Hematopoietic multipotent progenitor cell (in vitro differentiated cells): ENCODE results near the gene CNFN. TPM values are rescaled to one million over a fixed set of nuclear protein-coding genes. Genes with fewer than 3 reads are reported as not detected.

Source experiments
- DNase-seq, 3 donors: peaks; one replicate each; pipeline ENCODE4 v3.0.0-alpha.2; 2011 to 2015; ENCODE audit warnings: low read depth in 2 of 3, low spot score in 2 of 3
- total RNA-seq: library from RNA; depleted of rRNA; stranded (reverse); fragments of >200 nt; gene quantifications from one replicate; pipeline ENCODE4 v1.2.3, GENCODE V29; 2012

CNFN gene
- total RNA-seq, 1 donor = 1.1 TPM

GRCh38 chr19:42410371-42410770 lies 20.3 kb upstream of the CNFN start:
- DNase-seq = no peak

- no peak for DNase-seq
Measured at GRCh38 chr19:42409477-42409876, 19.4 kb upstream of the CNFN start.

DNA sequence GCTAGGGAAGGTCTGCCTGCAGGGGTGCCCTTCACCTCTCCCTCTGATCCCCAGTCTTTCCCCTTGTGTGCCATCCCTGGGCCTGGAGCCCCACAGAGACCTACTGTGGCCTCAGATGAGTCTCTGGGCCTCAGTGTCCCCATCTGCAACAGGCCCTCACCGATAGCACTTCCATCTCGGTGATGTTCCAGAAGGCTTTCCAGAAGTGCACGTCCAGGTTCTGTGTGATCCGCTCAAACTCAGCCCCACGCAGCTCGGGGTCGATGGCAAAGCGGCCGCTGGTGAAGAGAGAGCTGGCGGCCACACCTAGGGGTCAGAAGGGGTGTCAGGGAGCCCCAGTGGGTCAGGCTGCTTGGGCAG lies 17.7 kb upstream of the CNFN start:
- no peak for DNase-seq

GRCh38 chr19:42407085-42407815 lies 17.2 kb upstream of the CNFN start:
- DNase-seq = no peak

DNA sequence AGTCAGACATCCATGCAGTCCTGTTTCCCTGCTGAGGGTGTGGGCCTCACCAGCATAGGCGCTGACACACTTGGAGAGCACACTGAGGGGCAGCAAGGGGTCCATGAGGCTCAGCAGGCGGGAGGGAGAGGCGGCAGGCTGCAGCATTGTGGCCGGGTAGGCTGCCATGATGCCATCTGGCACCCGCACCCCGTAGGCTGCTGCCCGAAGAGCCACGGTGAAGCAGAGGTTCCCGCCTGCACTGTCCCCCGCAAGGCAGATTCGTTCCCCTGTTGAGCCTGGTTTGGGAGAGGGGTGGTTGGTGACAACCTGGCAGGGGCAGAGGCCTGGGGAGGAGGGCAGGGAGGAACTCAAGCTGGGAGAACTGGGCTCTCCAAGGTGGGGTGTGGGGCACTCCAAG lies 16.0 kb upstream of the CNFN start:
- DNase-seq = no peak

GRCh38 chr19:42403586-42403985 lies 13.5 kb upstream of the CNFN start:
- DNase-seq = no peak

DNA sequence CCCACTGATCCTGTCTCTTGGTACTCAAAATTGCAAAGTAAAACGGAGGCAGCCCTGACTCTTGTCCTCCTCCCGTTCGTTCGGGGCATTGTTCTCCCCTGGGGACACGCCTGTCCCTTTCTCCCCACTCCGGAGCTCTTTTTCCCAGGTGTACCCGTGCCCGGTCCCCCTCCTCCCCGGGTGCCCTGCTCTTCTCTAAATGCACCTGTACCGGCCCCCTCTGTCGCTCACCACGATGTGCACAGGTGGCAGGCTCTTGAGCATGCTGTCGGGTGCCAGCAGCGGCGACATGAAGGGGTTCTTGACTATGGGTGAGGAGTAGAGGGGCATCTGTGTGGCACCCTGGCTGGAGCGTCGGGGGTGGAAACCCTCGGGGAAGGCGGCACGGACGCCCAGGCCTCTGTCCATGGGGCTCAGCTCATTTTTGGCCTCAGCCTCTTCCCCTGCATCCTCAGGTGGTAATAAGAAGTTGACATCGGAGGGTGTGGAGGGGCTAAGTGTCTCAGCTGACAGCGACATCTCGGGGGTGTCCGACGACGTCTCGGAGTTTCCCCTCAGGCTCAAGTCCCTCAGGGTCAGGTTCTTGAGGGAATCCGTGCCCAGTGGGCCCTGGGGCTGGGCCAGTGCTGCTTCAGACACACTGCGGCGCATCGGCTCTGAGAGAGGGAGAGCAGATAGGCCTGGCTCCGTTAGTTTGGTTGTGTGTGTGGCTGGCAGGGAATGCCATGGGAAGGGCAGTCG lies 12.4 kb upstream of the CNFN start:
- DNase-seq = no peak

- peak; percentile 56 to 87 (median 76) for DNase-seq
Measured at GRCh38 chr19:42401365-42402303, 11.5 kb upstream of the CNFN start.

GRCh38 chr19:42400404-42400803 lies 10.3 kb upstream of the CNFN start:
- no peak for DNase-seq

DNA sequence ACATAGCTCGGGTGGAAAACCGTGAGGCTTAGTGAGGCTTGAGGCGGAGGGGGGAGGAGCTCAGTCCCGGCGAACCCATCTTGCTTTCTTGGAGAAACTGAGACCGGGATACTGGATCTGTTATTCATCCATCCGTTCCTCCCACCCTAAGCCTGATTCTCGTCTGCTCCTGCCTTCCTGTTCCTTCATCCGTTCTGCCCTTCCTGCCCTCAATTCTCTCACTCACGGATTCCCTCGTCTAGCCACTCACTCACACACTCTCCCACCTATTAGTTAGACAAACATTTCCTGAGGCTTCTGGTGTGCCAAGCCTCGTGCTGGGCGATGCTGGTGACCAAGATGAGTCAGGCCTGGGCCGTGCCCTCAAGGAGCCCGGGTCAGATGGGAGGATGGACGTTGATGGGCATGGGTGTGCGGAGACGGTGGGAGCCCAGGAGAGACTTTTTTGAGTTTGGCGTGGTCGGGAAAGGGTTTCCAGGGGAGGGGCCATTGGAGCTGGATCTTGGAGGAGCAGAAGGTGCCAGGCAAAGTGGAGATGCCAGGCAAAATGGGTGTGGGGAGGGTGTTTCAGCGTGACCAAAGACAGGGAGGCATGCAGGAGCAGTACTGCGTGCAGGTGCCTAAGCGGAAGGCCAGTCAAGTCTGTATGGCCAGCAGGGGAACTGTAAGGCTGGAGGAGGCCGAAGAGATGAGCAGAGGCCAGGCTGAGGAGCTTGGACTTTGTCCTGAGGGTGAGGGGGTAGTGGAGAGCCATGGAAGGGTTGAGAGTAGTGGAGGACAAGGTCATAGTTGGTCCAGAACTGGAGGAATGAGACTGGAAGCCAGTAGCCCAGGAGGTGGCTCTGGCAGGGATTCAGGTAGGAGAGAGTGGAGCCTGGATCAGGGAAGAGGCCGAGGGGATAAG lies 7.4 kb upstream of the CNFN start:
- peak in 1 of 3 donors; percentile 32 for DNase-seq

DNA sequence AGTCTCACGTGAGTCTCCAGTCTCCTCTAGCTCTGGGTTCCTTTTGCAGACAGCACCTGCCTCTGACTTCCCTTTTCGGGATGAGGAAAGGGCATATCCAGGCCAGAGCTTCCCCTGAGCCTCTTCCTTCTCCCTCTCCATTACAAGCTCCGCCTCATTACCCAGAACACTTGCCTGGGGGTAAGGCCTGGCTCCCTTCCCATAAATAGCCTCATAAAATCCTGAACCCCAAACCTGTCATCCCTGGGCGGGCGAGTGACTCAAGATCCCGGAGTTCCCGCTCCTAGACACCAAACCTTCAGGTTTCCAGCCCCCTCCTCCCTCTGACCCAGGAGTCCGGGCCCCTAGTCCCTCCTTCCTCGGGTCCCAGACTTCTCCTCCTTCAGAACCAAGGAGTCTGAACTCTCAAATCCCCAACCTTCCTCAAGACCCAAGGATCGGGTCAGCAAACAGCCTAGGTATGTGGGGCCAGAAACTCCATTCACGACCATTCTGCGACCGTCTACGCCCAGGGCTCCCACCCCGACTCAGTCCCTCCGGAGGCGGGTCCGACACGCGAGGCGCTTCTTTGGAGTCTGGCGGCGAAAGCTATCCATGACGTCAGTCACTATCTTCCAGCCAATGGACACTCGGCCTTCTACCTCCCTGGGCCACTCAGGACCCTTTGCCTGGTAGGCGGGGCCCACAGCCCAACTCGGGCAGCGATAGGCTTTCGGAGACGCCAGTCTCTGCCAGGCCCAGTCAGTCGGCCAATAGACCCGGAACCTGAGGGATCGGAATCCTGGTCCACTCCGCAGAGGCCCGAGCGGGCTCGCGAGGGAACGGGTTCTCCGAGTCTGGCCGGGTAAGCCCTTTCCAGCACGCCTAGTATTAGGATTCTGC lies 6.5 kb upstream of the CNFN start:
- peak; percentile 63 to 99 (median 97) for DNase-seq

DNA sequence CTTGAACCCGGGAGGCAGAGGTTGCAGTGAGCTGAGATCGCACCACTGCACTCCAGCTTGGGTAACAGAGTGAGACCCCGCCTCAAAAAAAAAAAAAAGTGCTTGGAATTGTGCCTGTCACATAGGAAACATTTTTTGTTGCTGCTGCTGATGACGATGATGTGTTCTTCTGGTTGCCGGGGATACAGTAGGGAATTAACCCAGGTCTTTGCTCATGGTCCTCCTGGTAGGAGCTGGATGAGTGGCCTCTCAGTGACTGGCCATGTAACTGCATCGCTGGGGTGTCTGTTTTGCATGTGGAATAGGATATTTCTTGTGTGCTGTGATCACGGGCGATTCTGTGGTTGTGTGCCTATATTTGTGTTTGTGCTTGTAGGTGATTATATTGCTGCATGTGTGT lies 4.7 kb upstream of the CNFN start:
- DNase-seq = no peak

GRCh38 chr19:42392165-42392564 lies 2.1 kb upstream of the CNFN start:
- no peak for DNase-seq

DNA sequence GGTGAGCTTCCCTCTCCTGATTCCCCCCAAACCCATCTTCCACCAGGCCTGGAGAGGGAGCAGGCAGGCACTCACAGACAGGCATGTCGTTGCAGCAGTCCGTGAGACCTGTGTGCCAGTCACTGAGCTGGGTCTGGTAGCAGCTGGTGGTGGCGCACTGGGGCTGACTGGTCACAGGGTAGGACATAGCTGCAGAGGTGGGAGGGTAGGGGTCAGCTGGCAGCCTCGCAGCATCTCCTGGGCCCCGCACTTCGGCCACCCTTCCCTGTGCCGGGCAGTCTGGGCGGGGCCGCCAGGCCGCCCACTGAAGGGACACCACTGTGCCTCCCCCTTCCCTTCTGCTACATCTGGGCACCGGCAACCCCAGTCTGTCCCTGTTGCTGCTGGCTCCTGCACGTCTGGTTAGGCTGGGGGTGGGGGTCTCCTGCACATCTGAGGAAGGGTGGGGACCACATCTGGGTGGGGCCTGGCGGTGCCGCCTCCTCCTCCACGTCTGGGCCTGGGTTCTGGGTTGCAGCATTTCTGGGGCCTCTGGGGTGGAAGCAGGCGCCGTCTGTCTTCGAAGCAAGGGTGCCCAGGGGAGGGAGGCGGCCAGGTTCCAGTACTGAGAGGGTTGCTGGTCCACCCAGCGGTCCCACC lies 1.1 kb downstream of the CNFN start:
- DNase-seq = no peak

DNA sequence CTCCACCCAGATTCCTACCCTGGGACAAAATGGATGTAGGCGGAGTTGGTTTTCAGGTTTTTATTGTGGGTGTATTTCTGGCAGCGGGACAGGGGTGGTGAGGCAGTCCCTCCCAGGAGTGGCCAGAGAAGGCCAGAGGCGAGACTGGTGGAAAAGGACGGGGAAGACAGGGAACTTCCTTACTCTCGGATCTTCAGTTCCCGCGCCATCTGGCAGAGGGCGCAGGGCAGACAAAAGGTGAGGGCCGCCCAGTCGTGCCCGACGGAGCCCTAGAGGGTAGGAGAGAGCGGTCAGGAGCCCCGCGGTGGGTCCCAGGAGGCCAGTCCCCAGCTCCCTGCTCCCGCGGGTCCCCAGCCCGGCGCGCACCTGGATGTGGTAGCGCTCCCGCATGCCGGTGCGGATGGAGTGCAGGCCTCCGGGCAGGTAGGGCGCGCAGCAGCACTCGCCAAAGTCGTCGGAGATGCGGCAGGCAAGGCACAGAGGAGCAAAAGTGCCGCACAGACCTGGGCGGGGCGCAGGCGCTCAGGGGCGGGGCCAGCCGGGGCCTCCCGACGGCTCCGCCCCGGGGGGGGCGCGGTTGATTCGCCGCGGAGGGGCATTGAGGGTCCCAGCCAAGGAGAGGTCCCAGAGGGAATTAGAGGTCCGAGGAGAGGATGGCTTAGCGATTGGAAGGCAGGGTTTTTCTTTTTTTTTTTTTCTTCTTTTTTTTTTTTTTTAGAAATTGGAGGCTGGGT lies 3.0 kb downstream of the CNFN start:
- peak; percentile 35 to 74 (median 72) for DNase-seq

- DNase-seq = no peak
Measured at GRCh38 chr19:42380155-42380554, 9.9 kb downstream of the CNFN start.

- no peak for DNase-seq
Measured at GRCh38 chr19:42378225-42379215, 11.6 kb downstream of the CNFN start.
